HG03103 (cell line): ENCODE measurements around the gene NEK5.
"Not testable (repeated sequence)": the region's sequence is repeated elsewhere in the genome, so short reads cannot be mapped to it uniquely, and the experiment has no call there.

Experiments
- ATAC-seq: cut with Tn5 transposase; IDR thresholded peaks from one replicate; pipeline ENCODE4 v1.9.1; 2021; ENCODE audit warnings: low read depth; ENCODE audit not compliant: unreplicated experiment

The NEK5 gene

DNA sequence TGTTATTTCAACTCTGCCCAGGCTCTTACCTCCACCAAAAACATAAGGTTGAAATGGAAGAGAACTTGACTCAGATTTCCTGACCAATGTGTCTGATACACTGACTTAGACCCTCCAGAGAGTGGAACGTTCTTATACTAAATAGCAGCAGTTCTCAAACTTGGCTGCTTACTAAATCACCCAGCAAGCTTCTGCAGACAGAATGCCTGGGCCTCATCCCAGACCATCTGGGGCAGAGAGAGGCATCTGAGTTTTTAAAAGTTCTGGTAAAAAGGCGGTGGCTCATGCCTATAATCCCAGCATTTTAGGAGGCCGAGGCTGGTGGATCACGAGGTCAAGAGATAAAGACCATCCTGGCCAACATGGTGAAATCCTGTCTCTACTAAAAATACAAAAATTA, 46.3 kb downstream of the NEK5 start:
- no peak for ATAC-seq

DNA sequence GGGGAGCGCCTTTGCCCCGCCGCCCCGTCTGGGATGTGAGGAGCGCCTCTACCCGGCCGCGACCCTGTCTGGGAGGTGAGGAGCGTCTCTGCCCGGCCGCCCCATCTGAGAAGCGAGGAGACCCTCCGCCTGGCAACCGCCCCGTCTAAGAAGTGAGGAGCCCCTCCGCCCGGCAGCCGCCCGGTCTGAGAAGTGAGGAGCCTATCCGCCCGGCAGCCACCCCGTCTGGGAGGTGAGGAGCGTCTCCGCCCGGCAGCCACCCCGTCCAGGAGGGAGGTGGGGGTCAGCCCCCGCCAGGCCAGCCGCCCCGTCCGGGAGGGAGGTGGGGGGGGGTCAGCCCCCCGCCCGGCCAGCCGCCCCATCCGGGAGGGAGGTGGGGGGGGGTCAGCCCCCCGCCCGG, 49.0 kb downstream of the NEK5 start:
- not testable (repeated sequence) for ATAC-seq

DNA sequence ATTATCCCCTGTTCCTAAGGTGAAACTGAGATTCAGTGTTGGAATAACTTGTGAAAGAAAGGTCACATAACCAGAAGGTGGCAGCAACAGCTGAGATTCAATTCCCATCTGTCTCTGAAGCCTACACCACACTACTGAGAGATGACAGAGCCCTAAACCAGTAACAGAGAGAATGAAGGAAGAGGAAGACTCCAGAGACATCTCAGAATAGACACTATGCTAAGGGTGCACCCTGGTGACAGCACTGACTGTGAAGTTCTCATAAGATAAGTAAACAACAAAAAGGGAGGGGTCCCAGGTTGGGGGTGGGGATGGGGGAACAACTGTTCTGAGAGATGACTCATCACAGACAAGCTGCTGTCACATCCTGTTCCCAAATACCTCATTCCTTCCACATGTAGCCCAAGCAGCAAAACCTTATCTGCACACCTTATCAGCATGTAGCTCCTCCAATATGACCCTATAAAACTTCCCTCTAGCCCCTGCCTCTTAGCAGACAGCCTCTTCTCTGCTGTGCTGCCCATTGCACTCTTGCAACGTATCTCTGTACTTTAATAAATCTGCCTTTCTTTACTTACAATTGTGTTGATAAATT, 57.8 kb downstream of the NEK5 start:
- ATAC-seq: no peak

DNA sequence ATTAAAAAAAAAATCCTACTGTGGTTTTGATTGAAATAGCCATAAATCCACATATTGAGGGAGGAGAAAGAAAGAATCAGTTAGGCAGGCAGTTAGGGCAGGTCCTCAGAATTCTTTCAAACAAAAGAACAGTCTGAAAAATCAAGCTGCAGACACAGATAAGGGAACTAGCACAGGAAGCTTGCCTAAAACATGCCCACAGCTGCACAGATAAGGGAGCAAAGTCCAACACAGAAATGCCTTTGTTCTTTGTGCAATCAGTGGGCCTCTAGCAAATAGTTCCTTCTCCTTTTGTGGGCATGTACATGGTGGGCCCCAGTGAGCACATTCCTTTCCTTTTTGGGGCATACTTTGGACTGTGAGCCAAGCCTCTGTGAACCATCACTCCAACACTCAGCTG, 61.6 kb downstream of the NEK5 start:
- ATAC-seq: no peak

DNA sequence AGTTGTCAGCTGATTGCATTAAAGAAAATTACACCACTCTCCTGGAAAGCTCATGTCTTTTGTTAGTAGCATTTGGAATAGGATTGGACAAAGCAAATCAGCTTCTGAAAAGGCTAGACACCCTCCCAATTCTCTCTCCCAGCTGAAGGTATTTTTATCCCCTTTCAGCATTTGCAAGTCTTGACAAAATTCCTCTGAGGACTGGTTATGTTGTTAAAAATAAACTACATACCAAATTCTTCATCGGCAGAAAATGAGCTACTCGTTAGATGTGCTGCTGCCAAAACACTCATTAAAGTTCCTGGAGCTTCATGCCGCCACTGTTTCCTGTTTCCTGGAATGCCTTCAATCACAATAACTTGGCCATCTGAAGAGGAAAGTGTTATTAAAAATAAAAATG, 67.3 kb downstream of the NEK5 start:
- ATAC-seq: no peak

DNA sequence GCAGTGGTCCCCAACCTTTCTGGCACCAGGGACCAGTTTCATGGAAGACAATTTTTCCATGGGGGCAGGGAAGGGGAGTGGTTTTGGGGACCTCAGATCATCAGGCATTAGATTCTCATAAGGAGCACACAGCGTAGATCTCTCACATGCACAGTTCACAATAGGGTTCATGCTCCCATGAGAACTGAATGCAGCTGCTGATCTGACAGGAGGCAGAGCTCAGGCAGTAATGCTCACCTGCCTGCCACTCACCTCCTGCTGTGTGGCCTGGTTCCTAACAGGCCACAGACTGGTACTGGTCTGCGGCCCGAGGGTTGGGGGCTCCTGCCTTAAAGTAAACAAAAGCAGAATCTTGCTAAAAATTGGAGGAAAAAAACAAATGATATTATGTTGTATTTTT, 67.8 kb downstream of the NEK5 start:
- ATAC-seq: not testable (repeated sequence)

DNA sequence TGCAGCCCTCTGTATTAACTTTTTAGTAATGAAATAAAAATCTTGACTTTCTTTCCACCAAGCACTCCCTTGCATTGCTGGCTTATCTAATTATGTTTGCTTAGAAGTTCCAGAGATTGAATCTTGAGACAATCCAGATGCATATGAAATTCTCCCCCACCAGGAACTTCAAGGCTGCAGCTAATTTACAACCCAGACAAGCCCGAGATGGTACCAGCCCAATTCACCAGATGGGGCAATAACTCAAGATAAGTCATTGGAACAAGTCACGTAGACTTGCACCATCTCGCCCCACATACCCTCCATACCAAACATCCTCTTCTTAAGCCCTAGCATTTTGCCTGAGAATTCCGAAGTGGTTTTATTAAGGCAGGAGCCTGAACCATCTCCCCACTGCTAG, 75.4 kb downstream of the NEK5 start:
- ATAC-seq: no peak

DNA sequence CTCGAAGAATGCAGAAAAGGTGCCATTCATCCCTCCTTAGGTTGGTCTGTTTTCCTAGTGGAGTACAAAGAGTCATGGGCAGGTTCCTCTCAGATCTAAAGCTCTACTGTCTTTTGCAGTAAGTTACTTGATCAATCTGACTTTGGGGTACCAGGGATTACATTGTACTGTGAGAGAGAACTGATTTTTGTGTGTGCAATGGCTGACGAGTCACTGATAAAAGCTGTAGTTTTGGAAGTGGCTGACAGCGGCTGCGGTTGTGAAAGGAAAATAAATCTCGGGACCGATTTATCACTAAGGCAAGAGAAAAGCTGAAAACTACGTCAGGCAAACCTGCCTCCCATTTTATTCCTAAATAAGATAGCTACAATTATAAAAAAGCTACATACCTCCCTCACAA, 77.5 kb downstream of the NEK5 start:
- ATAC-seq: no peak

DNA sequence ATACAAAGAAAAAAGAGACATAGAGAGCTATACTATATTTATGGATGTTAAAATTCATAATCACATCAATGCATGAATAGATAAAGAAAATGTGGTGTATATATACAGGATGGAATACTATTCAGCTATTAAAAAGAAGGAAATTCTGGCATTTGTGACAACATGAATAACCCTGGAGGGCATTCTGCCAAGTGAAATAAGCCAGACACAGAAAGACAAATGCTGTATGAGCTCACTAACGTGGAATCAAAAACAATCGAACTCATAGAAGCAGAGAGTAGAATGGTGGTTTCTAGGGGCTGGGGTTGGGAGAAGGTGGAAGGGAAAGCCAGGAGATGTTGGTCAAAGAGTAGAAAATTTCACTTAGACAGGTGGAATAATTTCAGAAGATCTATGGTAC, 80.4 kb downstream of the NEK5 start:
- no peak for ATAC-seq

DNA sequence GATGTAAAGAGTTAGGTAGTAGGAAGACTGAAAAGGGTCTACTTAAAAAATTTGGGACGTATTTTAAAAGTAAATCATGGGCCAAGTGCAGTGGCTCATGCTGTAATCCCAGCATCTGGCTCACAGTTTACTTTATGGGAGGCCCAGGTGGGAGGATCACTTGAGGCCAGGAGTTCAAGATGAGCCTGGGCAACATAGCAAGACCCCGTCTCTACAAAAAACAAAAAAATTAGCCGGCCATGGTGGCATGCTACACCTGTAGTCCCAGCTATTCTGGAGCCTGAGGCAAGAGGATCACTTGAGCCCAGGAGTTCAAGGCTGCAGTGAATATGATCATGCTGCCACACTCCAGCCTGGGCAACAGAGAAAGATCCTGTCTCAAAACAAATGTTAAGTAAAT, 81.4 kb downstream of the NEK5 start:
- no peak for ATAC-seq

DNA sequence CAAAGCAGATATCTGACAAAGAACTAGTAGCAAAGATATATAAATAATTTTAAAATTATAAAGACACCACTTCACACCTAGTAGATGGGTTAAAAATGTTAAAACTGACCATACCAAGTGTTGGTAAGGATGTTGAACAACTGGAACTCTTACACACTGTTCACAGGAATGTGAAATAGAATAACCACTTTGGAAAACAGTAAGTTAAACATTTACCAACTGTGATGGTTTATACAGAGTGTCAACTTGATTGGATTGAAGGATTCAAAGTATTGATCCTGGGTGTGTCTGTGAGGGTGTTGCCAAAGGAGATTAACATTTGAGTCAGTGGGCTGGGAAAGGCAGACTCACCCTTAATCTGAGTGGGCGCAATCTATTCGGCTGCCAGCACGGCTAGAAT, 85.2 kb downstream of the NEK5 start:
- ATAC-seq: no peak

DNA sequence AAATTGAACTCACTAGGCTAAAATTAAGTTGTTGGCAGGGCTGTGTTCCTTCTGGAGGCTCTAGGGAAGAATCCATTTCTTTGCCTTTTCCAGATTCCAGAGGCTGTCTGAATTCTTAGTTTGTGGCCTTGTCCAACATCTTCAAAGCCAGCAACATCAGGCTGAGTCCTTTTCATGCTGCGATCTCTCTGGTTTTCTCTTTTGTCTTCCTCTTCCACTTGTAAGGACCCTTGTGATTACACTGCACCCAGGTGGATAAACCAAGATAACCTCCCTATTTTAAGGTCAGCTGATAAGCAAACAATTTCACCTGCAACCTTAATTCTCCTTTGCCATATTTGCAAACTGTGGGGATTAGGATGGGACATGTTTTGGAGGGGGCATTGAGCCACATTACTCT, 92.8 kb downstream of the NEK5 start:
- no peak for ATAC-seq

DNA sequence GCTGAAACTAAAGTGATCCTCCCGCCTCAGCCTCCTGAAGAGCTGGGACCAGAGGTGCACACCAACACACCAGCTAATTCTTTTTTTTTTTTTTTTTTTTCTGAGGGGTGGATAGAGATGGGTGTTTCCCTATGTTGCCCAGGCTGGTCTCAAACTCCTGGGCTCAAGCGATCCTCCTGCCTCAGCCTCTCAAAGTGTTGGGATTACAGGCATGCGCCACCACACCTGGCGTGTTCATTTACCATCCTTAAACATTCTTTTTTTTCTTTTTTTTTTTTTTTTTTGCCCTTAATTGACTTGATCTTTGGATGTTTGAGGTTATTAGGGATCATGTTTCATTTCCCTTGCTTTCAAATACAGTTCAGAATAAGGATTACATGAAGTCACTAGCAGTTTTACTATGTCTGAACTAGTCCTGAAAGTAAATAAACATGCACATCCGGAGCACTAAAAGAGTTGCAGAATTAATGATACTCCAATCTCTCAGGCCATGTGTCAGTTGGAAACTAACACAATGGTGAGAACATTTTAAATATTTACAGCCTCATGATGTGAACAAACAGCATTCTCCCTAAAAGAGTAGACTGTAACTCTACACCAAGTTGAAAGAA, 94.2 kb downstream of the NEK5 start:
- no peak for ATAC-seq

DNA sequence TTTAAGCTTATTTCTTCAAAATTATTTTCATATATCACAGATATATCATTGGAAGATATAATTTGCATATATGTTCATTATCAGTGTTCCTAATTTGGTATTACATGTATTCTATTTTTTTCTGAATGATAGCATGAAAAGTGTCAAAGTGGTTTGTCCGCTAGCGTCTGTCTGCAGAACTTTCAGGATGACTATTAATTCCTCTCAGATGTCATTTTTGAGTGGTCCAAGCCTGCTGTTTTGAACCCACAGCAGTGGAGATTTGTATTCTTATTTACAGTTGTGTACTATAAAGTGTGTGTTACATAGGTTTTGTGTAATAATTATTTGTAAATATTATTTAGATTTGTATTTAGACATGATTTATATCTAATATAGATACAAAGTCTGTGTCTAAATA, 95.8 kb downstream of the NEK5 start:
- no peak for ATAC-seq

DNA sequence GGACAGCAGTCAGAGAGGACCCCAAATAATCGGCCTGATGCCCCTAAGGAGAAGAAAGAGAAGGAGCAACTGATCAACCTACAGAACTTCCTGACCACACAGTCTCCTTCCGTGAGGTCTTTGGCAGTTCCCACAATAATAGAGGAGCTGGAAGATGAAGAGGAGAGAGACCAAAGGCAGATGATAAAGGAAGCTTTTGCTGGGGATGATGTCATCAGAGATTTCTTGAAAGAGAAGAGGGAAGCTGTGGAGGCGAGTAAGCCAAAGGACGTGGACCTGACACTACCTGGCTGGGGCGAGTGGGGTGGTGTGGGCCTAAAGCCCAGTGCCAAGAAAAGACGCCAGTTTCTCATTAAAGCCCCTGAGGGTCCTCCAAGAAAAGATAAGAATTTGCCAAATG, 98.5 kb downstream of the NEK5 start:
- not testable (repeated sequence) for ATAC-seq

DNA sequence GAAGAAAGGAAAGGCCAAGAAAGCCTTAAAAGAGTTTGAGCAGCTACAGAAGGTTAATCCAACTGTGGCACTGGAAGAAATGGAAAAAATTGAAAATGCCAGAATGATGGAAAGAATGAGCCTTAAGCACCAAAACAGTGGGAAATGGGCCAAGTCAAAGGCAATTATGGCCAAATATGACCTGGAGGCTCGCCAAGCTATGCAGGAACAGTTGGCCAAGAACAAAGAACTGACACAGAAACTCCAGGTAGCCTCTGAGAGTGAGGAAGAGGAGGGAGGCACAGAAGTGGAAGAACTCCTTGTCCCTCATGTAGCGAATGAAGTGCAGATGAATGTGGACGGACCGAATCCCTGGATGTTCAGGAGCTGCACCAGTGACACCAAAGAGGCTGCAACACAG, 99.3 kb downstream of the NEK5 start:
- no peak for ATAC-seq

DNA sequence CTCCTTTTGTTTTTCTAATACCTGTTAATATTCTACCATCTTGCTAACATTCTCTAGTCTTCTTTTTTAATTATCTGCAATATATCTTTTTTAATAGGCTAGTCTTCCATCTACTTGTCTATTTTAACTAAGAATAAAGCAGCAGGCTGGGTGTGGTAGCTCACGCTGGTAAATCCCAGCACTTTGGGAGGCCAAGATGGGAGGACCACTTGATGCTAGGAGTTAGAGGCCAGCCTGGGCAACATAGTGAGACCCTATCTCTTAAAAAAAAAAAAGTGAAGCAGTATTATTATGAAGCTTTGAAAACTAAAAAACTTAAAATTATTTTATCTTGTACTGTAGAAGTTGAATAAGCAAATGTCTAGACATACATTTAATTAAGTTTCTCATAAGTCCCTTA, 101.0 kb downstream of the NEK5 start:
- ATAC-seq: no peak

DNA sequence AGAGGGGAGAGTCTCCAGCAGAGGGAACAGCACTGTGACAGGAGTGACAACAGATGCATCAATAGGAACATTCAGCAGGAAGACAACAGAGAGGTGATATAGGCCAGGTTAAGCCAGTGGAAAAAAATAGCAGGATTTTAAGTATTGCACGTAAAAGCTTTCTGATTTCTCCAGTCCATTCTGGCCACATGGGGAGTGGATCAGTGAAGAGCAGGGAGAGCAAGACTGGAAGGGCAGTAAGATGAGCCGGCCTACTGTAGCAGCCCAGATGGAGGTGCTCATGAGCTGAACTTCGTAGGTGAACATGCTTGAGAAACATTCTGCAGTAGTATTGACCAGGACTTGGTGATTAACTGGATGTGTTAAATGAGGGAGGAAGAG, 102.6 kb downstream of the NEK5 start:
- no peak for ATAC-seq

DNA sequence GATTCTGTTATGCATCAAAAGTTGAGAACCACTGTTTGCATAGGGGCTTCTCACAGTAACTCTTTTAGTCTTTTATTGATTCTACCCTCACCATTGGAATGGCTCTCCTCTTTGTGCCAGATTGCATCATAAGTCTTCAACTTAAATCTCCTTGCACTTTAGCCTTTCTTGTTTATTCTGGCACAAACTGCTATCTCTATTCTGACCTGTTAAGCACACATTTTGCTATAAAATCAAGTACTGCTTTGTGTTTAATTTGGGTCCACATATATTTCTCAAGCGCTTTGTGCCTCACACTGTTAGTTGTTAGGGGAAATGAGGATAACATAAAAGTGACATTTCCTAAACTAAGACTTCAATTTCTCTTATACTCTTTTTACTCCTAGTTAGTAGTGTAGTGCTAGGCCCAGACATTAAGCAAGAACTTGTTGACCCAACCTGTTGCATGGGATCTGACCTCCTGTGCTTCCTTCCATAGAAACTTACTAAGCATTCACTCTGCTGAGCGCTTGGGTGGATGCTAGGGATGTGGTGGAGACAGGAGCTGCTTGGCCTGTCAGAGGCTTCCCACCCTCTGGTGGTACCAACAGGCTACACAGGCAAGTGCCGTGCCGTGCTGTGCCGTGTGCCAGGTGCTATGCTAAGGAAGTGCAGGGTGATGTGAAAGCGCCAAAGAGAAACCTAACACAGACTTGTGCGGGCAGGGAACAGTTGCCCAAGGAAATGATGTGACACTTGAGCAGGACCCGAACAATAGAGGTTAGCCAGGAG, 103.2 kb downstream of the NEK5 start:
- ATAC-seq: no peak

DNA sequence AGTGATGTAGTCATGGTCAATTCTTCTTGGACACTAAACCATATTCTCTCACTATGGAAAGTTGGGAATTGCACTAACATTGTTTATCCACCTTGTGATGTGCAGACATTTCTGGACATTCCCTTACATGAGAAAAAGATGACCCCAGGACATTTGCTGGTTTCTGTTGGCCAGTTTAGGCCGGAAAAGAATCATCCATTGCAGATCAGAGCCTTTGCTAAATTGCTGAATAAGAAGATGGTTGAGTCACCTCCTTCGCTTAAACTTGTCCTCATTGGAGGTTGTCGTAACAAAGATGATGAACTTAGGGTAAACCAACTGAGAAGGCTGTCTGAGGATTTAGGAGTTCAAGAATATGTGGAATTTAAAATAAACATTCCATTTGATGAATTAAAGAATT, 104.4 kb downstream of the NEK5 start, which contains the start of gene UTP14C:
UTP14C (plus strand) TSS at position 211 of the 400 bp plus-strand sequence. CDS start 4,114 bp downstream, outside the sequence.
- no peak for ATAC-seq

DNA sequence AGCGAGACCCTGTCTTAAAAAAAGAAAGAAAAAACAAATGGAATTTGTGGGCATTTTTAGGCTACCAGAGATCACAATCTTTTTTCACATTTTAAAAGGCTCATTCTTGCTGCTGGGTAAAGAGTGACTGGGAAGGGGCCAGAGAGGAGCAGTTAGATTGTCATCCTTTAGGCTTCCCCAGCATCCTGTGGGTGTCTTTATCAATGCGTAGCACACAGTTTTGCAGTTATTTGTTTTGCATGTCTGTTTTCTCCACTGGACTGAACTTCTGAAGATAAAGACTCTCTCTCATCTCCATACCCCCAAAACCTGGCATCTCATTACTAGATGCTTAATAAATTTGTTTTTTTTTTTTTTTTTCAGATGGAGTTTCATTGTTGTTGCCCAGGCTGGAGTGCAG, 106.5 kb downstream of the NEK5 start:
- ATAC-seq: no peak

DNA sequence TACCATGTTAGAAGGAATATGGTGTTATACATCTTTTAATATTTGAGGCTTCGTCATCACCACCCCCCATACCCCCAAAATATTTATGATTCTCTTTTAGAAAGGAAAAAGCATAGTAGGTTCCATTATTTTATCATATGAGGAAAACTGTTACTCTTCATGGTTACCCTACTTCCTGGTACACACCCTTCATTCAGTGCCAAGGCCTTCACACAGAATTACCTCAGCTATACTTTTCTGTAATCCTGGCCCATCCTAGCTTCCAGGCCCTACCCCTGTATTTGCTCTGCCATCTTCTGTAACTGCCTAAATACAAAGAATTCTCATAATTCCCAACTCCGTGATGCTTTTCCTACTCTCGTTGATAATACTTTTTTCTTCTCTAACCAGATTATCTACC, 108.7 kb downstream of the NEK5 start:
- ATAC-seq: no peak
